K562 (cell line): ENCODE data around the gene POLR3H. TPM values are rescaled to one million over a fixed set of nuclear protein-coding genes. Genes with fewer than 3 reads are reported as not detected.

Source experiments
- ATAC-seq: fragments of 200-7000 bp; cut with Tn5 transposase; 3 replicates; pipeline ENCODE4 v1.9.1; 2020; ENCODE audit warnings: moderate library complexity
- BruUV-seq: library from RNA; stranded (reverse); fragments of 400-500 nt; replicated peaks from 2 replicates; lab custom pipeline; 2021; lab: Mats Ljungman, UMichigan
- CTCF ChIA-PET: fragments of 300-600 bp; formaldehyde crosslinking; extraction: SDS; loops from one replicate; lab custom pipeline; 2021; ENCODE audit warnings: low intra/inter-chr PET ratio; lab: Yijun Ruan, JAX
- POLR2A ChIA-PET: fragments of 300-600, 350-650 bp; sonication (Branson Sonifier 250); formaldehyde crosslinking; extraction: SDS; loops from one replicate; lab custom pipeline; 2021; ENCODE audit warnings: antibody characterized with exemption, inconsistent platforms; lab: Yijun Ruan, JAX
- DNase-seq, 4 experiments: peaks; one replicate each; pipeline versions ENCODE4 v3.0.0 to v3.0.0-alpha.2; 2011 to 2018; ENCODE audit warnings: low spot score in 3 of 4, mixed read lengths in 3 of 4; ENCODE audit errors: extremely low read depth in 1 of 4
- FAIRE-seq: peaks from 2 replicates; lab custom pipeline; 2011; peaks lifted over from hg19 to GRCh38; lab: Jason Lieb, UNC
- H2AFZ ChIP-seq: 2 replicates; pipeline ENCODE4 v1.6.0; 2011; ENCODE audit warnings: low read depth, low read length, control low read depth, inconsistent platforms
- H3K27ac ChIP-seq: fragments of 200-600 bp; 3 replicates; pipeline ENCODE4 v1.8.0; 2011; ENCODE audit warnings: low read depth, mild to moderate bottlenecking, control low read depth, inconsistent platforms, low read length, moderate library complexity, mixed read lengths; ENCODE audit errors: extremely low read depth
- H3K27me3 ChIP-seq, 2 experiments: fragments of 300-600 bp in 1 of 2; 2 replicates in 1 of 2; 3 replicates in 1 of 2; pipeline versions ENCODE4 v1.6.0 to v1.8.0; 2011; ENCODE audit warnings: inconsistent platforms in 2 of 2, low read length in 2 of 2, mild to moderate bottlenecking in 1 of 2, mixed read lengths in 1 of 2, moderate library complexity in 1 of 2; ENCODE audit not compliant: control insufficient read depth in 2 of 2, insufficient read depth in 2 of 2
- H3K36me3 ChIP-seq: fragments of 300-600 bp; 3 replicates; pipeline ENCODE4 v1.8.0; 2011; ENCODE audit warnings: mild to moderate bottlenecking, low read length, inconsistent platforms; ENCODE audit not compliant: control insufficient read depth, insufficient read depth
- H3K4me1 ChIP-seq, 2 experiments: fragments of 200-600 bp in 1 of 2; replicated peaks in 1 of 2; 2 replicates in 1 of 2; 3 replicates in 1 of 2; pipeline versions ENCODE4 v1.5.1 to v1.8.0; 2011; ENCODE audit warnings: inconsistent platforms in 2 of 2, low read length in 2 of 2, mild to moderate bottlenecking in 1 of 2, mixed read lengths in 1 of 2, moderate library complexity in 1 of 2; ENCODE audit not compliant: control insufficient read depth in 2 of 2, insufficient read depth in 2 of 2
- H3K4me2 ChIP-seq: 2 replicates; pipeline ENCODE4 v1.6.1; 2011; ENCODE audit warnings: low read length, control low read depth, inconsistent platforms, mixed read lengths; ENCODE audit not compliant: insufficient read depth
- H3K4me3 ChIP-seq: fragments of 200-600 bp; sonication (generic), shearing (Covaris generic); 2 replicates; pipeline ENCODE4 v1.5.1; 2016; ENCODE audit warnings: control low read depth, inconsistent platforms
- H3K79me2 ChIP-seq: fragments of 200-600 bp; 3 replicates; pipeline ENCODE4 v1.8.0; 2011; ENCODE audit warnings: low read length, inconsistent platforms; ENCODE audit not compliant: control insufficient read depth, insufficient read depth
- H3K9ac ChIP-seq, 2 experiments: 2 replicates each; pipeline versions ENCODE4 v1.6.0 to v1.6.1; 2011; ENCODE audit warnings: low read depth in 2 of 2, low read length in 2 of 2, control low read depth in 1 of 2, inconsistent platforms in 1 of 2, mild to moderate bottlenecking in 1 of 2, mixed read lengths in 1 of 2; ENCODE audit not compliant: insufficient read depth in 1 of 2
- H3K9me1 ChIP-seq: one replicate; pipeline ENCODE4 v1.6.0; 2011; ENCODE audit warnings: inconsistent platforms, mild to moderate bottlenecking, low read length, moderate library complexity; ENCODE audit not compliant: control insufficient read depth, insufficient read depth
- H3K9me3 ChIP-seq: replicated peaks from 2 replicates; pipeline ENCODE4 v1.5.1; 2011; ENCODE audit warnings: low read depth, low read length, inconsistent platforms; ENCODE audit not compliant: control insufficient read depth, insufficient read depth
- H4K20me1 ChIP-seq: replicated peaks from 2 replicates; pipeline ENCODE4 v1.6.1; 2011; ENCODE audit warnings: low read length, inconsistent platforms, mixed read lengths; ENCODE audit not compliant: control insufficient read depth, insufficient read depth
- BRCA1 ChIP-seq, 2 experiments: fragments of 450-650 bp in 1 of 2; sonication (generic) in 1 of 2; formaldehyde crosslinking in 1 of 2; IDR thresholded peaks; 2 replicates each; pipeline versions ENCODE4 v1.5.0 to v1.6.1; 2017 to 2020; ENCODE audit warnings: mild to moderate bottlenecking in 1 of 2, missing genetic modification reagents in 1 of 2
- EGR1 ChIP-seq: fragments of 450-650 bp; conservative IDR thresholded peaks from 2 replicates; pipeline ENCODE4 v1.6.1; 2017; ENCODE audit warnings: mild to moderate bottlenecking
- HNRNPH1 ChIP-seq: fragments of 200-400 bp; formaldehyde crosslinking; optimal IDR thresholded peaks from 2 replicates; pipeline ENCODE3; 2017; ENCODE audit warnings: low read depth, mild to moderate bottlenecking, low read length, moderate library complexity
- POLR2A ChIP-seq: fragments of 450-650 bp; conservative IDR thresholded peaks from 2 replicates; pipeline ENCODE4 v1.6.1; 2016
- POLR2G ChIP-seq: fragments of 200-400 bp; formaldehyde crosslinking; IDR thresholded peaks from 2 replicates; pipeline ENCODE4 v1.6.1; 2017; ENCODE audit warnings: low read depth, mild to moderate bottlenecking, antibody characterized with exemption, low read length, moderate library complexity
- TAF15 ChIP-seq: fragments of 200-400 bp; formaldehyde crosslinking; IDR thresholded peaks from 2 replicates; pipeline ENCODE4 v1.6.1; 2017; ENCODE audit warnings: mild to moderate bottlenecking, low read depth, low read length, moderate library complexity
- TFE3 ChIP-seq: fragments of 450-650 bp; formaldehyde crosslinking; IDR thresholded peaks from 2 replicates; pipeline ENCODE4 v1.4.0; 2020; ENCODE audit warnings: mild to moderate bottlenecking, mixed read lengths
- WGBS: fragments of 100-300 bp; shearing (Covaris generic); methylation state at CpG from one replicate; pipeline ENCODE4 v1.1.6; 2016; ENCODE audit warnings: low coverage, mixed read lengths; ENCODE audit not compliant: insufficient coverage; ENCODE audit errors: missing lambda C conversion rate; 5-methylcytosine and 5-hydroxymethylcytosine counted together
- in situ Hi-C: fragments of 300-500 bp; cut with MboI; formaldehyde crosslinking; loops from 4 replicates; pipeline ENCODE4 v1.15.0; 2018; ENCODE audit warnings: inconsistent platforms, mixed read lengths
- intact Hi-C: fragments of 100-400 bp; cut with micrococcal nuclease; formaldehyde crosslinking; loops from 2 replicates; pipeline ENCODE4 v1.14.2; 2022
- polyA plus RNA-seq, 8 experiments: library from polyadenylated mRNA; depleted of rRNA in 4 of 8; stranded (reverse) in 5 of 8; unstranded in 3 of 8; fragments of >200 nt; fragmentation: Nextera tagmentation in 2 of 8; fragmentation: Illumina TruSeq in 1 of 8; extraction: Ambion mirVana in 2 of 8; extraction: Trizol in 1 of 8; gene quantifications; 2 replicates each; pipeline versions ENCODE4 v1.2.1 to v1.2.3, GENCODE V29; 2011 to 2014; ENCODE audit warnings: inconsistent platforms in 1 of 8, missing spikeins in 1 of 8
- total RNA-seq, 7 experiments: library from RNA; depleted of rRNA in 6 of 7; stranded (reverse); fragments of >200 nt in 6 of 7; fragmentation: Illumina TruSeq in 2 of 7; extraction: Trizol in 2 of 7; gene quantifications; 2 replicates each; pipeline versions ENCODE4 v1.2.1 to v1.2.3, GENCODE V29; 2011 to 2021; ENCODE audit warnings: low replicate concordance in 1 of 7

Gene POLR3H
- total and polyA plus RNA-seq, 9 of the 15 experiments (the other 6 are each of a cell fraction or from before 2014, with no cell fraction given): 5.3 to 48.4 (median 22.2) TPM

- H3K4me1 ChIP-seq: peaks cover 0 to 45% of the 10 kb centered on the region in 2 experiments; a peak in 3 of 5 replicates
- peaks cover 29% of the 10 kb centered on the region for H3K79me2 ChIP-seq
- peak overlapping the region in 1 of 2 experiments; percentile 43; a peak in 1 of 4 replicates for H3K9ac ChIP-seq
- no peak overlapping the region for H2AFZ ChIP-seq
- peaks cover 78% of the 10 kb centered on the region; the same call in 2 of the 3 replicates for H3K36me3 ChIP-seq
- H3K4me2 ChIP-seq: no peak overlapping the region
- intact Hi-C loops (no loop called here), in situ Hi-C loops (no loop called here)
- peaks cover 7% of the 10 kb centered on the region for H4K20me1 ChIP-seq
- no peak overlapping the region for H3K4me3 ChIP-seq
- no peak for DNase-seq
- 95% methylated on average over 7 of the region's 17 CpGs for WGBS
- H3K27me3 ChIP-seq: no peaks in the 10 kb centered on the region
- H3K27ac ChIP-seq: no peak overlapping the region
- H3K9me3 ChIP-seq: no peaks in the 10 kb centered on the region
- TF ChIP-seq EGR1: no peak
- no peak for TF ChIP-seq BRCA1 (IDR thresholded peaks at IDR 0.05)
- no peak for TF ChIP-seq BRCA1 (CRISPR knock-in tag; IDR thresholded peaks at IDR 0.05)
- no peak for TF ChIP-seq TAF15
- no peak for TF ChIP-seq HNRNPH1
- TF ChIP-seq POLR2A: peak; percentile 30; the same call in 1 of the 2 replicates
- peak; percentile 65 for TF ChIP-seq POLR2G
- 0 out of 2 replicates have a peak, but pooled peaks have one; percentile 4 for TF ChIP-seq TFE3
- ATAC-seq: no peak
- FAIRE-seq: no peak
- POLR2A ChIA-PET: interaction anchor here (1.1 to 1.6 kb wide), 2 partner anchors 12 to 129 kb away, joined by 3 to 4 read pairs; no protein-coding TSS in a partner anchor
- CTCF ChIA-PET: interaction anchor here (0.5 kb wide), 1 partner anchor 60 kb away, joined by 4 read pairs; no protein-coding TSS in a partner anchor
- BruUV-seq: no TSS peak
- no peaks in the 10 kb centered on the region for H3K9me1 ChIP-seq
Observed at GRCh38 chr22:41531715-41532477, 12.4 kb downstream of the POLR3H start.
